HEK293 (cell line): ENCODE results near the gene OGDHL.

Experiments used
- CTCF ChIA-PET: fragments of 350-600 bp; formaldehyde crosslinking; extraction: SDS; loops from one replicate; lab custom pipeline; 2021; ENCODE audit warnings: antibody characterized with exemption; lab: Yijun Ruan, JAX
- POLR2A ChIA-PET: fragments of 300-600 bp; formaldehyde crosslinking; extraction: SDS; loops from one replicate; lab custom pipeline; 2020; ENCODE audit warnings: antibody characterized with exemption, inconsistent platforms; lab: Yijun Ruan, JAX
- H3K27ac ChIP-seq: fragments of 200-500 bp; sonication (Bioruptor generic); 2 replicates; pipeline ENCODE4 v1.5.1; 2014; ENCODE audit warnings: low read depth, low read length, control low read depth, inconsistent platforms; ENCODE audit errors: extremely low read depth
- H3K36me3 ChIP-seq, 2 experiments: fragments of 200-500 bp in 1 of 2; sonication (Bioruptor generic) in 1 of 2; 1 replicate in 1 of 2; 2 replicates in 1 of 2; pipeline ENCODE4 v1.5.1; 2014 to 2017; ENCODE audit warnings: inconsistent platforms in 2 of 2, low read length in 2 of 2; ENCODE audit not compliant: control insufficient read depth in 2 of 2, insufficient read depth in 1 of 2
- H3K4me1 ChIP-seq: fragments of 200-500 bp; sonication (Bioruptor generic); 2 replicates; pipeline ENCODE4 v1.5.1; 2014; ENCODE audit warnings: mild to moderate bottlenecking, low read length, inconsistent platforms; ENCODE audit not compliant: control insufficient read depth, insufficient read depth
- H3K4me3 ChIP-seq: 2 replicates; pipeline ENCODE4 v1.5.1; 2011; ENCODE audit warnings: low read depth, mild to moderate bottlenecking, control low read depth, low read length, moderate library complexity
- H3K9me3 ChIP-seq: fragments of 200-500 bp; sonication (Bioruptor generic); 2 replicates; pipeline ENCODE4 v1.5.1; 2014; ENCODE audit warnings: low read depth, low read length, inconsistent platforms; ENCODE audit not compliant: control insufficient read depth, insufficient read depth
- FEZF1 ChIP-seq: fragments of 450-650 bp; formaldehyde crosslinking; IDR thresholded peaks from 2 replicates; pipeline ENCODE4 v1.5.1; 2016; ENCODE audit warnings: missing biosample characterization, missing genetic modification characterization
- KLF10 ChIP-seq: fragments of 450-650 bp; IDR thresholded peaks from 2 replicates; pipeline ENCODE4 v1.5.1; 2018; ENCODE audit warnings: missing biosample characterization, mild to moderate bottlenecking, missing genetic modification characterization
- KLF16 ChIP-seq: fragments of 450-650 bp; formaldehyde crosslinking; IDR thresholded peaks from 2 replicates; pipeline ENCODE4 v1.5.1; 2017; ENCODE audit warnings: missing biosample characterization, missing genetic modification characterization
- OSR2 ChIP-seq: fragments of 450-650 bp; formaldehyde crosslinking; IDR thresholded peaks from 2 replicates; pipeline ENCODE4 v1.5.1; 2016; ENCODE audit warnings: missing biosample characterization, missing genetic modification characterization
- PRDM1 ChIP-seq: fragments of 450-650 bp; formaldehyde crosslinking; IDR thresholded peaks from 2 replicates; pipeline ENCODE4; 2016; ENCODE audit warnings: missing biosample characterization, missing genetic modification characterization
- RBAK ChIP-seq: fragments of 450-650 bp; formaldehyde crosslinking; IDR thresholded peaks from 2 replicates; pipeline ENCODE4 v1.5.1; 2016; ENCODE audit warnings: missing biosample characterization, missing genetic modification characterization
- SP7 ChIP-seq: fragments of 450-650 bp; formaldehyde crosslinking; IDR thresholded peaks from 2 replicates; pipeline ENCODE4 v1.5.1; 2016; ENCODE audit warnings: missing biosample characterization, missing genetic modification characterization
- ZBTB1 ChIP-seq: fragments of 450-650 bp; formaldehyde crosslinking; IDR thresholded peaks from 2 replicates; pipeline ENCODE4 v1.5.1; 2016; ENCODE audit warnings: missing biosample characterization, missing genetic modification characterization
- ZBTB20 ChIP-seq: fragments of 450-650 bp; formaldehyde crosslinking; IDR thresholded peaks from 2 replicates; pipeline ENCODE4 v1.5.1; 2016; ENCODE audit warnings: missing biosample characterization, missing genetic modification characterization
- ZNF138 ChIP-seq: fragments of 450-650 bp; formaldehyde crosslinking; IDR thresholded peaks from 2 replicates; pipeline ENCODE4 v1.5.1; 2016; ENCODE audit warnings: missing biosample characterization, missing genetic modification characterization, borderline replicate concordance
- ZNF174 ChIP-seq: fragments of 450-650 bp; formaldehyde crosslinking; IDR thresholded peaks from 2 replicates; pipeline ENCODE4 v1.5.0; 2017; ENCODE audit warnings: missing biosample characterization, mild to moderate bottlenecking, missing genetic modification characterization
- ZNF311 ChIP-seq: fragments of 450-650 bp; formaldehyde crosslinking; IDR thresholded peaks from 2 replicates; pipeline ENCODE4 v1.5.1; 2017; ENCODE audit warnings: missing biosample characterization, missing genetic modification characterization, borderline replicate concordance
- ZNF335 ChIP-seq: fragments of 450-650 bp; formaldehyde crosslinking; conservative IDR thresholded peaks from 2 replicates; pipeline ENCODE4 v1.5.1; 2016; ENCODE audit warnings: missing biosample characterization, missing genetic modification characterization
- ZNF394 ChIP-seq: fragments of 450-650 bp; formaldehyde crosslinking; IDR thresholded peaks from 2 replicates; pipeline ENCODE4 v1.5.1; 2016; ENCODE audit warnings: missing biosample characterization, missing genetic modification characterization, mild to moderate bottlenecking, moderate library complexity, borderline replicate concordance
- ZNF544 ChIP-seq: fragments of 450-650 bp; formaldehyde crosslinking; IDR thresholded peaks from 2 replicates; pipeline ENCODE4 v1.5.0; 2017; ENCODE audit warnings: missing biosample characterization, missing genetic modification characterization
- ZNF555 ChIP-seq: fragments of 450-650 bp; formaldehyde crosslinking; conservative IDR thresholded peaks from 2 replicates; pipeline ENCODE4 v1.5.1; 2017; ENCODE audit warnings: missing biosample characterization, mild to moderate bottlenecking, missing genetic modification characterization, inconsistent platforms
- ZNF596 ChIP-seq: fragments of 450-650 bp; IDR thresholded peaks from 2 replicates; pipeline ENCODE4 v1.5.0; 2018; ENCODE audit warnings: missing biosample characterization, mild to moderate bottlenecking, missing genetic modification characterization, moderate library complexity
- ZNF747 ChIP-seq: fragments of 450-650 bp; formaldehyde crosslinking; IDR thresholded peaks from 2 replicates; pipeline ENCODE4 v1.5.1; 2016; ENCODE audit warnings: missing biosample characterization, missing genetic modification characterization
- TF ChIP-seq, protein P1 (sequence below): fragments of 450-650 bp; formaldehyde crosslinking; IDR thresholded peaks from 2 replicates; pipeline ENCODE4 v1.5.1; 2016; ENCODE audit warnings: missing biosample characterization, missing genetic modification characterization
- TF ChIP-seq, protein P2 (sequence below): fragments of 450-650 bp; IDR thresholded peaks from 2 replicates; pipeline ENCODE4 v1.5.1; 2018; ENCODE audit warnings: missing biosample characterization, missing genetic modification characterization
- TF ChIP-seq, protein P3 (sequence below): fragments of 450-650 bp; formaldehyde crosslinking; IDR thresholded peaks from 2 replicates; pipeline ENCODE4 v1.5.1; 2016; ENCODE audit warnings: missing biosample characterization, missing genetic modification characterization
- TF ChIP-seq, protein P4 (sequence below): fragments of 450-650 bp; formaldehyde crosslinking; IDR thresholded peaks from 2 replicates; pipeline ENCODE4 v1.5.1; 2016; ENCODE audit warnings: missing biosample characterization, missing genetic modification characterization
- TF ChIP-seq, protein P5 (sequence below): fragments of 450-650 bp; formaldehyde crosslinking; IDR thresholded peaks from 2 replicates; pipeline ENCODE4 v1.5.1; 2017; ENCODE audit warnings: missing biosample characterization, missing genetic modification characterization
- TF ChIP-seq, protein P6 (sequence below): fragments of 450-650 bp; formaldehyde crosslinking; IDR thresholded peaks from 2 replicates; pipeline ENCODE4 v1.5.0; 2017; ENCODE audit warnings: missing biosample characterization, missing genetic modification characterization, borderline replicate concordance

OGDHL gene

DNA sequence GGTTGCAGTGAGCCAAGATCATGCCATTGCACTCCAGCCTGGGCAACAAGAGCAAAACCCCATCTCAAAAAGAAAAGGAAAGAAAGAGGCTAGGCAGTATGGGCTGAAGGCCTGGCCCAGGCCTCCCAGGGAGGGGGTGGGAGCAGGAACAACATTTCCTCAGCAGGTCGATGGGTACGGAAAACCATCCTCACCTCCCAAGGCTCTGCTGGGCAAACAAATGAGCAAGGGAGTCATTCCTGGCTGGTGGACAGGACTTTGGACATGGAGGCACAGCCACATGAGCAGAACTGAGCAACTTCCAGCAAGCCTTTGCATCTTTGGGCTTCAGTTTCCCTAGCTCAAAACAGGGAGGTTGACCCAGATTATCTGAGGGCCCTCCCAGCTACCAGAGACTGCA lies 13.0 kb downstream of the OGDHL start:
- Histone ChIP-seq H3K9me3 (no peaks in the 10 kb centered on the region), H3K27ac (no peak overlapping the region), H3K4me3 (no peak overlapping the region), H3K36me3 (peaks cover 0 to 28% of the 10 kb centered on the region in 2 experiments; a peak in 1 of 3 replicates), H3K4me1 (no peaks in the 10 kb centered on the region)
- ChIA-PET CTCF (no interaction called here), POLR2A (no interaction called here)
- TF ChIP-seq, protein P1, sequence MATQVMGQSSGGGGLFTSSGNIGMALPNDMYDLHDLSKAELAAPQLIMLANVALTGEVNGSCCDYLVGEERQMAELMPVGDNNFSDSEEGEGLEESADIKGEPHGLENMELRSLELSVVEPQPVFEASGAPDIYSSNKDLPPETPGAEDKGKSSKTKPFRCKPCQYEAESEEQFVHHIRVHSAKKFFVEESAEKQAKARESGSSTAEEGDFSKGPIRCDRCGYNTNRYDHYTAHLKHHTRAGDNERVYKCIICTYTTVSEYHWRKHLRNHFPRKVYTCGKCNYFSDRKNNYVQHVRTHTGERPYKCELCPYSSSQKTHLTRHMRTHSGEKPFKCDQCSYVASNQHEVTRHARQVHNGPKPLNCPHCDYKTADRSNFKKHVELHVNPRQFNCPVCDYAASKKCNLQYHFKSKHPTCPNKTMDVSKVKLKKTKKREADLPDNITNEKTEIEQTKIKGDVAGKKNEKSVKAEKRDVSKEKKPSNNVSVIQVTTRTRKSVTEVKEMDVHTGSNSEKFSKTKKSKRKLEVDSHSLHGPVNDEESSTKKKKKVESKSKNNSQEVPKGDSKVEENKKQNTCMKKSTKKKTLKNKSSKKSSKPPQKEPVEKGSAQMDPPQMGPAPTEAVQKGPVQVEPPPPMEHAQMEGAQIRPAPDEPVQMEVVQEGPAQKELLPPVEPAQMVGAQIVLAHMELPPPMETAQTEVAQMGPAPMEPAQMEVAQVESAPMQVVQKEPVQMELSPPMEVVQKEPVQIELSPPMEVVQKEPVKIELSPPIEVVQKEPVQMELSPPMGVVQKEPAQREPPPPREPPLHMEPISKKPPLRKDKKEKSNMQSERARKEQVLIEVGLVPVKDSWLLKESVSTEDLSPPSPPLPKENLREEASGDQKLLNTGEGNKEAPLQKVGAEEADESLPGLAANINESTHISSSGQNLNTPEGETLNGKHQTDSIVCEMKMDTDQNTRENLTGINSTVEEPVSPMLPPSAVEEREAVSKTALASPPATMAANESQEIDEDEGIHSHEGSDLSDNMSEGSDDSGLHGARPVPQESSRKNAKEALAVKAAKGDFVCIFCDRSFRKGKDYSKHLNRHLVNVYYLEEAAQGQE: no peak
- TF ChIP-seq, protein P2, sequence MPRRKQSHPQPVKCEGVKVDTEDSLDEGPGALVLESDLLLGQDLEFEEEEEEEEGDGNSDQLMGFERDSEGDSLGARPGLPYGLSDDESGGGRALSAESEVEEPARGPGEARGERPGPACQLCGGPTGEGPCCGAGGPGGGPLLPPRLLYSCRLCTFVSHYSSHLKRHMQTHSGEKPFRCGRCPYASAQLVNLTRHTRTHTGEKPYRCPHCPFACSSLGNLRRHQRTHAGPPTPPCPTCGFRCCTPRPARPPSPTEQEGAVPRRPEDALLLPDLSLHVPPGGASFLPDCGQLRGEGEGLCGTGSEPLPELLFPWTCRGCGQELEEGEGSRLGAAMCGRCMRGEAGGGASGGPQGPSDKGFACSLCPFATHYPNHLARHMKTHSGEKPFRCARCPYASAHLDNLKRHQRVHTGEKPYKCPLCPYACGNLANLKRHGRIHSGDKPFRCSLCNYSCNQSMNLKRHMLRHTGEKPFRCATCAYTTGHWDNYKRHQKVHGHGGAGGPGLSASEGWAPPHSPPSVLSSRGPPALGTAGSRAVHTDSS (tag by site-specific recombination): no peak
- TF ChIP-seq ZNF747 (tag by site-specific recombination): no peak
- no peak for TF ChIP-seq ZBTB20 (tag by site-specific recombination)
- no peak for TF ChIP-seq ZNF596 (tag by site-specific recombination)
- TF ChIP-seq FEZF1 (tag by site-specific recombination): no peak
- TF ChIP-seq ZNF138 (tag by site-specific recombination): no peak
- no peak for TF ChIP-seq ZNF311 (tag by site-specific recombination)
- no peak for TF ChIP-seq RBAK (tag by site-specific recombination)
- no peak for TF ChIP-seq ZNF335 (tag by site-specific recombination)

DNA sequence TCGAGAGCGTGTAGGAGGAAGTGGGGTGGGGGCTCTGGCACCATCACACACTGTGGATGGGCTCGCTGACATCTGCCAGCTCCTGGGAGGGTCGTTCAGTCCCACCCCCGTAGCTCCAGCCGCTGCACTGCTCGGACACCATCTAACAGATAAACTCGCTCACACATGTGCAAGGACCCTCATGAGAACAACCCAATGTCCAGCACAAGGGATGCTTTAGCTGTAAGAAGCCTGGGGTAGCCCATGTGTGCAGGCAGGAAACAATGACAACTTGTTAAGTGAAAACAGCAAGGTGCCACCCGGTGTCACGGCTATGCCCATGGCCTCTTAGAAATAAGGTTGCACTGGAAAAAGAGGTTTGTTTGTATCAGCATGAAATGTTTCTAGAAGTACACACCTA lies 14.1 kb downstream of the OGDHL start:
- no peaks in the 10 kb centered on the region for H3K4me1 ChIP-seq
- H3K36me3 ChIP-seq: peaks cover 0 to 32% of the 10 kb centered on the region in 2 experiments; a peak in 1 of 3 replicates
- H3K27ac ChIP-seq: no peak overlapping the region
- POLR2A ChIA-PET: no interaction called here
- TF ChIP-seq OSR2 (tag by site-specific recombination): no peak
- TF ChIP-seq, protein P3, sequence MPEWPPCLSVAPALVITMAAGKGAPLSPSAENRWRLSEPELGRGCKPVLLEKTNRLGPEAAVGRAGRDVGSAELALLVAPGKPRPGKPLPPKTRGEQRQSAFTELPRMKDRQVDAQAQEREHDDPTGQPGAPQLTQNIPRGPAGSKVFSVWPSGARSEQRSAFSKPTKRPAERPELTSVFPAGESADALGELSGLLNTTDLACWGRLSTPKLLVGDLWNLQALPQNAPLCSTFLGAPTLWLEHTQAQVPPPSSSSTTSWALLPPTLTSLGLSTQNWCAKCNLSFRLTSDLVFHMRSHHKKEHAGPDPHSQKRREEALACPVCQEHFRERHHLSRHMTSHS: no peak
- no peak for TF ChIP-seq ZNF555 (tag by site-specific recombination)
- TF ChIP-seq, protein P4, sequence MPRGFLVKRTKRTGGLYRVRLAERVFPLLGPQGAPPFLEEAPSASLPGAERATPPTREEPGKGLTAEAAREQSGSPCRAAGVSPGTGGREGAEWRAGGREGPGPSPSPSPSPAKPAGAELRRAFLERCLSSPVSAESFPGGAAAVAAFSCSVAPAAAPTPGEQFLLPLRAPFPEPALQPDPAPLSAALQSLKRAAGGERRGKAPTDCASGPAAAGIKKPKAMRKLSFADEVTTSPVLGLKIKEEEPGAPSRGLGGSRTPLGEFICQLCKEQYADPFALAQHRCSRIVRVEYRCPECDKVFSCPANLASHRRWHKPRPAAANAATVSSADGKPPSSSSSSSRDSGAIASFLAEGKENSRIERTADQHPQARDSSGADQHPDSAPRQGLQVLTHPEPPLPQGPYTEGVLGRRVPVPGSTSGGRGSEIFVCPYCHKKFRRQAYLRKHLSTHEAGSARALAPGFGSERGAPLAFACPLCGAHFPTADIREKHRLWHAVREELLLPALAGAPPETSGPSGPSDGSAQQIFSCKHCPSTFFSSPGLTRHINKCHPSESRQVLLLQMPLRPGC: no peak
- no peak for TF ChIP-seq ZNF544 (tag by site-specific recombination)
- TF ChIP-seq PRDM1 (tag by site-specific recombination): no peak
- TF ChIP-seq, protein P5, sequence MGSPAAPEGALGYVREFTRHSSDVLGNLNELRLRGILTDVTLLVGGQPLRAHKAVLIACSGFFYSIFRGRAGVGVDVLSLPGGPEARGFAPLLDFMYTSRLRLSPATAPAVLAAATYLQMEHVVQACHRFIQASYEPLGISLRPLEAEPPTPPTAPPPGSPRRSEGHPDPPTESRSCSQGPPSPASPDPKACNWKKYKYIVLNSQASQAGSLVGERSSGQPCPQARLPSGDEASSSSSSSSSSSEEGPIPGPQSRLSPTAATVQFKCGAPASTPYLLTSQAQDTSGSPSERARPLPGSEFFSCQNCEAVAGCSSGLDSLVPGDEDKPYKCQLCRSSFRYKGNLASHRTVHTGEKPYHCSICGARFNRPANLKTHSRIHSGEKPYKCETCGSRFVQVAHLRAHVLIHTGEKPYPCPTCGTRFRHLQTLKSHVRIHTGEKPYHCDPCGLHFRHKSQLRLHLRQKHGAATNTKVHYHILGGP (tag by site-specific recombination): no peak
- TF ChIP-seq, protein P6, sequence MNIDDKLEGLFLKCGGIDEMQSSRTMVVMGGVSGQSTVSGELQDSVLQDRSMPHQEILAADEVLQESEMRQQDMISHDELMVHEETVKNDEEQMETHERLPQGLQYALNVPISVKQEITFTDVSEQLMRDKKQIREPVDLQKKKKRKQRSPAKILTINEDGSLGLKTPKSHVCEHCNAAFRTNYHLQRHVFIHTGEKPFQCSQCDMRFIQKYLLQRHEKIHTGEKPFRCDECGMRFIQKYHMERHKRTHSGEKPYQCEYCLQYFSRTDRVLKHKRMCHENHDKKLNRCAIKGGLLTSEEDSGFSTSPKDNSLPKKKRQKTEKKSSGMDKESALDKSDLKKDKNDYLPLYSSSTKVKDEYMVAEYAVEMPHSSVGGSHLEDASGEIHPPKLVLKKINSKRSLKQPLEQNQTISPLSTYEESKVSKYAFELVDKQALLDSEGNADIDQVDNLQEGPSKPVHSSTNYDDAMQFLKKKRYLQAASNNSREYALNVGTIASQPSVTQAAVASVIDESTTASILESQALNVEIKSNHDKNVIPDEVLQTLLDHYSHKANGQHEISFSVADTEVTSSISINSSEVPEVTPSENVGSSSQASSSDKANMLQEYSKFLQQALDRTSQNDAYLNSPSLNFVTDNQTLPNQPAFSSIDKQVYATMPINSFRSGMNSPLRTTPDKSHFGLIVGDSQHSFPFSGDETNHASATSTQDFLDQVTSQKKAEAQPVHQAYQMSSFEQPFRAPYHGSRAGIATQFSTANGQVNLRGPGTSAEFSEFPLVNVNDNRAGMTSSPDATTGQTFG: no peak
- TF ChIP-seq ZNF747 (tag by site-specific recombination): no peak
- TF ChIP-seq ZNF174 (tag by site-specific recombination): no peak
- TF ChIP-seq KLF16 (tag by site-specific recombination): no peak
- TF ChIP-seq ZBTB1: no peak
- TF ChIP-seq ZNF394: no peak
- TF ChIP-seq SP7 (tag by site-specific recombination): no peak
- no peak for TF ChIP-seq KLF10
- no peaks in the 10 kb centered on the region for H3K9me3 ChIP-seq
- CTCF ChIA-PET: no interaction called here
- H3K4me3 ChIP-seq: no peak overlapping the region
